T-helper 2 cell (primary cell): ENCODE measurements around the gene CLDN19.

Experiments used
- DNase-seq, 5 experiments: peaks; one replicate each; pipeline versions ENCODE4 v3.0.0 to v3.0.0-alpha.2; 2012 to 2022

Gene CLDN19

DNA sequence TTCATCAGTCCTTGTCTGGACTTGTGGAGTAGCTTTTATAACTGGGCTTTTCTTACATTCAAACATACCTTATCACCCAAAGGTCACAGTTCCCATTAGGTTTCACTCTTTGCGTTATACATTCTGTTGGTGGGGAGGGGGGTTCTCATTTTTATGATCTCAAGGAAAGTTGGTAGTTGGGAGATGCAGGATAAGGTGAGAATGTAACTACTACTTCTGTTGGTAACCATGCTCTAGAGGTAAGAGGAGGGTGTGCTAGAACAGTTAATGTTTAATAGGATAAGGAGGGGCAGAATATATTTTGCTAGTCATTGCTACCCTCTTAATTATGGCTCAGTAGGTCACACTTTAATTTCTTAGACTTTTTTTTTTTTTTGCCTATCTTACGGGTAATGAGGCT is 47.1 kb downstream of the CLDN19 start:
- DNase-seq, result no peak

- no peak for DNase-seq
These were observed 47.6 kb downstream of the CLDN19 start for GRCh38 chr1:42692461-42692860.

GRCh38 chr1:42691157-42691498 is 48.9 kb downstream of the CLDN19 start:
- no peak for DNase-seq

DNA sequence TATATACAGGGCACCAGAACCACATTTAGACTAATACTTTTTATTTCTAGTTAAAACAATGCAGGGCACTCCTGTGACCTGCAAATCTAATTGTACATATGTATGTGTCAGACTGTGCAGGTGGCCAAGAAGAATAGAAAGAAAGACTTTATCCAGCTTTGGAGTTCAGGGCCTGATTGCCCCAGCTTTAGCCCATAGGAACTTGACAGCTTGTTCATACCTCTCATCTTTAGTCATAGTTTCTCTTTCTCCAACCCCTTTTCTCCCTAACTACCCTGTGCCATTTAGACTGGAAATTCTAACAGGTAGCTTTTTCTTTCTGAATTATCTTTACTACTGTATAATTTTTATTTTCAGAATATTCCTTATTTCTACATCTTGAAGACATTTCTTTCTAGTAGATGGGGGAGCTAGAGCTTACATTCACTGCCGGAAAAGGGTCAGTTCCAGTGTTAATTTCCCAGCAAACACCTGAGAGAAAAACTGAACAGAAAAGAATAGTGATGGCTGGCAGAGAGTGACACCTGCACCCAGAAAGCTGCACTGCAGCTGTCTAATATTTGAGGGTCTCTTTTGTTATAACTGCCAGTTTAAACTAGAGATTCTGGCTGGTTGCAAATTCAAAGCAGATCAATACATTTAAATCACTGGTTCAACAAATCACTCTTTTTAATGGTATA is 49.4 kb downstream of the CLDN19 start:
- no peak for DNase-seq

DNA sequence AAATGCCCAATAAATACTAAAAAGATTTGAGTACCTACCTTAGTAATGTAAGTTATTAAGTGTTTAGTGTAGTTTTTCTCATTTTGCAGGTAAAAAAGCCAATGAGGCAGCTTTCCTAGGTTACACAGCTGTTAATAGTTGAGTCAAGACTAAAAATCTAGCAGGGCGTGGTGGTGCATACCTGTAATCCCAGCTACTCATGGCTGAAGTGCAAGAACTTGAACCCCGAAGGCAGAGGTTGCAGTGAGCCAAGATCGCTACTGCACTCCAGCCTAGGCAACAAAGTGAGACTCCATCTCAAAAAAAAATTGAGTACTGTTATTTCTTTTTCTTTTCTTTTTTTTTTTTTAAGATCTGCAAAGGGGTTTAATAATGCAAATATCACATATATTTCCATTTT is 50.1 kb downstream of the CLDN19 start:
- DNase-seq, result no peak

DNA sequence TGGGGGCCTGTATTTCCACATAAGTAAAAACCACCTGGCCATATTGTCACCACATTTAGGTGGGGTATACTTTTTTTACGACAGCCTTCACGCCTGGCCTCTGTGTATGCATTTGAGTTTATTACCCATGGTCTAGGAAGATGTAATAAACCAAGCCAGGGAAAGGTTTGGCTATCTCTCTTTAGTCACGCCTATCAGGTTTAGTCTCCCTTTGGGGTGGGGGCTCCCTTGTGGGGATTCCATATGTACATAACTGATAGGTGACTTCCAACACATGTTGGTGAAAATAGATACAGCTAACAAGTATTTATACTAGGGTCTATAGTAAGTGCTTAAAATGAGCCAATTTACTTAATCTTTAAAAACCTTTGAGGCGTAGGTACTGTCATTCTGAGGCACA is 53.6 kb downstream of the CLDN19 start:
- DNase-seq, result no peak

DNA sequence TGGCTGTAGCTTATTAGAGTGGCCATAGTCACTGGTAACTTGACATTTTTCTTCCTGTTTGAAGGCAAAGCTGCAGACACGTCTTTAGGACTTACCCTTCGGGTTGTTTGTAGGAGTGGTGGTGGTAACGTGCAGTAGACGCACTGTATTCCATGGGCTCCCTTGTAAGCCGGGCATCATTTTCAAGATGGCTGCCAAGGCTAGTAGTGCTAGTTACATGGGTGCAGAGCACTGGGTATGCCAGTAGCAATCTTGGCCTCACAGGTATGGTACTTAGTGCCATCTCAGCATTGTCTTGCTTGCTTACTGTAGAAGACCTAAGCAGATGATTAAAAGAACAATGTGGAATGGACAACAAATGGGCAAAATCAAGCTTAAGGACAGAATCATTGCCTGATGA is 55.9 kb downstream of the CLDN19 start:
- peak in 1 of 5 experiments; percentile 52 for DNase-seq
